ENCODE data around the gene ZNF675. TPM values are rescaled to one million over a fixed set of nuclear protein-coding genes. Genes with fewer than 3 reads are reported as not detected.

ZNF675 gene
- total RNA-seq, 1 experiment from 2014 or later = 34.3 TPM

- Mint-ChIP-seq H3K4me1 (peaks cover 27% of the 10 kb centered on the region), H3K4me3 (no peak overlapping the region), H3K9me3 (no peaks in the 10 kb centered on the region), H3K27me3 (ENCODE audit: low read depth) (no peaks in the 10 kb centered on the region), H3K27ac (no peak overlapping the region), H3K36me3 (no peaks in the 10 kb centered on the region)
- DNase-seq (ENCODE audit: low spot score) = no peak
- CTCF ChIA-PET = no interaction called here
- no peak for TF ChIP-seq E2F5 (CRISPR knock-in tag; IDR thresholded peaks at IDR 0.05)
- TF ChIP-seq, protein P1, sequence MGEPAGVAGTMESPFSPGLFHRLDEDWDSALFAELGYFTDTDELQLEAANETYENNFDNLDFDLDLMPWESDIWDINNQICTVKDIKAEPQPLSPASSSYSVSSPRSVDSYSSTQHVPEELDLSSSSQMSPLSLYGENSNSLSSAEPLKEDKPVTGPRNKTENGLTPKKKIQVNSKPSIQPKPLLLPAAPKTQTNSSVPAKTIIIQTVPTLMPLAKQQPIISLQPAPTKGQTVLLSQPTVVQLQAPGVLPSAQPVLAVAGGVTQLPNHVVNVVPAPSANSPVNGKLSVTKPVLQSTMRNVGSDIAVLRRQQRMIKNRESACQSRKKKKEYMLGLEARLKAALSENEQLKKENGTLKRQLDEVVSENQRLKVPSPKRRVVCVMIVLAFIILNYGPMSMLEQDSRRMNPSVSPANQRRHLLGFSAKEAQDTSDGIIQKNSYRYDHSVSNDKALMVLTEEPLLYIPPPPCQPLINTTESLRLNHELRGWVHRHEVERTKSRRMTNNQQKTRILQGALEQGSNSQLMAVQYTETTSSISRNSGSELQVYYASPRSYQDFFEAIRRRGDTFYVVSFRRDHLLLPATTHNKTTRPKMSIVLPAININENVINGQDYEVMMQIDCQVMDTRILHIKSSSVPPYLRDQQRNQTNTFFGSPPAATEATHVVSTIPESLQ (CRISPR knock-in tag; IDR thresholded peaks at IDR 0.05) = no peak
- TF ChIP-seq ETV6 (CRISPR knock-in tag; IDR thresholded peaks at IDR 0.05) = no peak
- no peak for TF ChIP-seq MYBL2 (CRISPR knock-in tag; IDR thresholded peaks at IDR 0.05)
- no peak for TF ChIP-seq ZNF121 (CRISPR knock-in tag; IDR thresholded peaks at IDR 0.05)
- no peak for TF ChIP-seq ZNF263 (CRISPR knock-in tag; IDR thresholded peaks at IDR 0.05; ENCODE audit: low read depth)
- no peak for TF ChIP-seq EMX1 (CRISPR knock-in tag; IDR thresholded peaks at IDR 0.05)
- TF ChIP-seq SMAD3 (CRISPR knock-in tag; IDR thresholded peaks at IDR 0.05; ENCODE audit: borderline replicate concordance) = no peak
- TF ChIP-seq, protein P2, sequence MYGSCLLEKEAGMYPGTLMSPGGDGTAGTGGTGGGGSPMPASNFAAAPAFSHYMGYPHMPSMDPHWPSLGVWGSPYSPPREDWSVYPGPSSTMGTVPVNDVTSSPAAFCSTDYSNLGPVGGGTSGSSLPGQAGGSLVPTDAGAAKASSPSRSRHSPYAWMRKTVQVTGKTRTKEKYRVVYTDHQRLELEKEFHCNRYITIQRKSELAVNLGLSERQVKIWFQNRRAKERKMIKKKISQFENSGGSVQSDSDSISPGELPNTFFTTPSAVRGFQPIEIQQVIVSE (CRISPR knock-in tag; IDR thresholded peaks at IDR 0.05; ENCODE audit: borderline replicate concordance) = no peak
- no peak for TF ChIP-seq ZNF671 (CRISPR knock-in tag; IDR thresholded peaks at IDR 0.05)
- TF ChIP-seq, protein P3, sequence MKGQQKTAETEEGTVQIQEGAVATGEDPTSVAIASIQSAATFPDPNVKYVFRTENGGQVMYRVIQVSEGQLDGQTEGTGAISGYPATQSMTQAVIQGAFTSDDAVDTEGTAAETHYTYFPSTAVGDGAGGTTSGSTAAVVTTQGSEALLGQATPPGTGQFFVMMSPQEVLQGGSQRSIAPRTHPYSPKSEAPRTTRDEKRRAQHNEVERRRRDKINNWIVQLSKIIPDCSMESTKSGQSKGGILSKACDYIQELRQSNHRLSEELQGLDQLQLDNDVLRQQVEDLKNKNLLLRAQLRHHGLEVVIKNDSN (CRISPR knock-in tag; IDR thresholded peaks at IDR 0.05) = no peak
- ATAC-seq = no peak
- POLR2A ChIA-PET = no interaction called here
These were observed 29.8 kb upstream of the ZNF675 start for GRCh38 chr19:23716792-23717191.

DNA sequence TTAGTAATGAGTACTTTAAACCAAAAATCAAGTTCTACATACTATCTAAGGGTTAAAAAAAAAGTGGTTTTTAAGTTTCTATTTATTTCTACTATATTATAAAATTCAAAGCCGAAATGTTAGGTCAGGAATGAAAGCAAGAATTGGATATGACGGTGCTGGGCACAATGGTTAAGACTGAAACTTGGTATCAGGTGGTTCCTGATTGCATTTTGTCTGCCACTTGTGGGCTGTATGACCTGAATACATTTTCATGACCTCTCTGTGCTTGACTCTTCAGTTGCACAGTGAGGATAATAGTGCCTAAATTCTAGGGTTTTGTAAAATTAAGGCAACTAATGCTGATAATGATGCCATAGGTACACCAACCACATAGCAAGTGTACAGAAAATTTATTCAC is 22.3 kb upstream of the ZNF675 start:
- Mint-ChIP-seq H3K4me1 (no peaks in the 10 kb centered on the region), H3K27ac (no peak overlapping the region), H3K9me3 (peaks cover 20% of the 10 kb centered on the region), H3K4me3 (no peak overlapping the region), H3K36me3 (peaks cover 13% of the 10 kb centered on the region), H3K27me3 (ENCODE audit: low read depth) (peaks cover 3% of the 10 kb centered on the region; the same call in 1 of the 2 replicates)
- no peak for TF ChIP-seq ATF2 (CRISPR knock-in tag; IDR thresholded peaks at IDR 0.05; ENCODE audit: borderline replicate concordance, low read depth)
- TF ChIP-seq, protein P4, sequence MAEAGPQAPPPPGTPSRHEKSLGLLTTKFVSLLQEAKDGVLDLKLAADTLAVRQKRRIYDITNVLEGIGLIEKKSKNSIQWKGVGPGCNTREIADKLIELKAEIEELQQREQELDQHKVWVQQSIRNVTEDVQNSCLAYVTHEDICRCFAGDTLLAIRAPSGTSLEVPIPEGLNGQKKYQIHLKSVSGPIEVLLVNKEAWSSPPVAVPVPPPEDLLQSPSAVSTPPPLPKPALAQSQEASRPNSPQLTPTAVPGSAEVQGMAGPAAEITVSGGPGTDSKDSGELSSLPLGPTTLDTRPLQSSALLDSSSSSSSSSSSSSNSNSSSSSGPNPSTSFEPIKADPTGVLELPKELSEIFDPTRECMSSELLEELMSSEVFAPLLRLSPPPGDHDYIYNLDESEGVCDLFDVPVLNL (CRISPR knock-in tag; IDR thresholded peaks at IDR 0.05; ENCODE audit: borderline replicate concordance, low read depth) = no peak
- no peak for TF ChIP-seq NR3C1 (CRISPR knock-in tag; conservative IDR thresholded peaks at IDR 0.05; ENCODE audit: low read depth)
- TF ChIP-seq, protein P5, sequence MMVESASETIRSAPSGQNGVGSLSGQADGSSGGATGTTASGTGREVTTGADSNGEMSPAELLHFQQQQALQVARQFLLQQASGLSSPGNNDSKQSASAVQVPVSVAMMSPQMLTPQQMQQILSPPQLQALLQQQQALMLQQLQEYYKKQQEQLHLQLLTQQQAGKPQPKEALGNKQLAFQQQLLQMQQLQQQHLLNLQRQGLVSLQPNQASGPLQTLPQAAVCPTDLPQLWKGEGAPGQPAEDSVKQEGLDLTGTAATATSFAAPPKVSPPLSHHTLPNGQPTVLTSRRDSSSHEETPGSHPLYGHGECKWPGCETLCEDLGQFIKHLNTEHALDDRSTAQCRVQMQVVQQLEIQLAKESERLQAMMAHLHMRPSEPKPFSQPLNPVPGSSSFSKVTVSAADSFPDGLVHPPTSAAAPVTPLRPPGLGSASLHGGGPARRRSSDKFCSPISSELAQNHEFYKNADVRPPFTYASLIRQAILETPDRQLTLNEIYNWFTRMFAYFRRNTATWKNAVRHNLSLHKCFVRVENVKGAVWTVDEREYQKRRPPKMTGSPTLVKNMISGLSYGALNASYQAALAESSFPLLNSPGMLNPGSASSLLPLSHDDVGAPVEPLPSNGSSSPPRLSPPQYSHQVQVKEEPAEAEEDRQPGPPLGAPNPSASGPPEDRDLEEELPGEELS (CRISPR knock-in tag; IDR thresholded peaks at IDR 0.05) = no peak
- no peak for TF ChIP-seq EMX1 (CRISPR knock-in tag; IDR thresholded peaks at IDR 0.05)
- TF ChIP-seq ZSCAN18 (CRISPR knock-in tag; IDR thresholded peaks at IDR 0.05) = no peak
- no peak for TF ChIP-seq RORB (CRISPR knock-in tag; IDR thresholded peaks at IDR 0.05)
- DNase-seq (ENCODE audit: low spot score) (no peak), ATAC-seq (no peak)
- ChIA-PET POLR2A (no interaction called here), CTCF (no interaction called here)
